ENCODE results near the gene PROS1. TPM values are rescaled to one million over a fixed set of nuclear protein-coding genes. Genes with fewer than 3 reads are reported as not detected.

PROS1 gene
- total RNA-seq, 1 donor from 2014 or later, result 12.0 TPM

DNA sequence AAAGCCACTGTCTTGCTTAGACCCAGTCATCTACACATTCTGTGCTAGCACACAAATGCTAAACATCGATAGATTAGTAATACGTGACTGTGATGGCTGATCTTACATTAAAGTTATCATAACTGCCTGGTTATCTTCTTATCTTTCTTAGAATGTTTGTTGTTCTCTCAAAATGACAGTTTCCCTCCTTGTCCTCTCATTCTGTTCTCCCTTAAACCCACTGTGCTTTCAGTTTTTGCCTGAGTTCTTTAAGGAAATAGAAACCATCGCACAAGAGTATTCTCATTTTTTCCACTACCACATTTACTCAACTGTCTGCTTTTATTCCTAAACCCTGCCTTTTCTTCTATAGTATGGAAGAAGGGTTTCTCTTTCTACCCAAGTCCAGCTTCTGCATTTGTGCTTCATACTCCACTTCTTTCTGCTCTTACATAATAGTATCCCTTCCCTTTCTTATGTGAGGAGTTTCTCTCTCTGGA, 37.6 kb upstream of the PROS1 start:
- H3K4me1 Mint-ChIP-seq, result no peaks in the 10 kb centered on the region
- H3K27me3 Mint-ChIP-seq (ENCODE audit: low read depth), result no peaks in the 10 kb centered on the region
- DNase-seq (ENCODE audit: low read depth, low spot score), result no peak
- TF ChIP-seq, protein P1, sequence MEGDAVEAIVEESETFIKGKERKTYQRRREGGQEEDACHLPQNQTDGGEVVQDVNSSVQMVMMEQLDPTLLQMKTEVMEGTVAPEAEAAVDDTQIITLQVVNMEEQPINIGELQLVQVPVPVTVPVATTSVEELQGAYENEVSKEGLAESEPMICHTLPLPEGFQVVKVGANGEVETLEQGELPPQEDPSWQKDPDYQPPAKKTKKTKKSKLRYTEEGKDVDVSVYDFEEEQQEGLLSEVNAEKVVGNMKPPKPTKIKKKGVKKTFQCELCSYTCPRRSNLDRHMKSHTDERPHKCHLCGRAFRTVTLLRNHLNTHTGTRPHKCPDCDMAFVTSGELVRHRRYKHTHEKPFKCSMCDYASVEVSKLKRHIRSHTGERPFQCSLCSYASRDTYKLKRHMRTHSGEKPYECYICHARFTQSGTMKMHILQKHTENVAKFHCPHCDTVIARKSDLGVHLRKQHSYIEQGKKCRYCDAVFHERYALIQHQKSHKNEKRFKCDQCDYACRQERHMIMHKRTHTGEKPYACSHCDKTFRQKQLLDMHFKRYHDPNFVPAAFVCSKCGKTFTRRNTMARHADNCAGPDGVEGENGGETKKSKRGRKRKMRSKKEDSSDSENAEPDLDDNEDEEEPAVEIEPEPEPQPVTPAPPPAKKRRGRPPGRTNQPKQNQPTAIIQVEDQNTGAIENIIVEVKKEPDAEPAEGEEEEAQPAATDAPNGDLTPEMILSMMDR (conservative IDR thresholded peaks at IDR 0.05), result no peak
- no peak overlapping the region for H3K4me3 Mint-ChIP-seq
- H3K9me3 Mint-ChIP-seq, result no peaks in the 10 kb centered on the region
- peaks cover 7% of the 10 kb centered on the region for H3K36me3 Mint-ChIP-seq (ENCODE audit: low read depth)
- H3K27ac Mint-ChIP-seq (ENCODE audit: unreplicated experiment), result no peak overlapping the region

DNA sequence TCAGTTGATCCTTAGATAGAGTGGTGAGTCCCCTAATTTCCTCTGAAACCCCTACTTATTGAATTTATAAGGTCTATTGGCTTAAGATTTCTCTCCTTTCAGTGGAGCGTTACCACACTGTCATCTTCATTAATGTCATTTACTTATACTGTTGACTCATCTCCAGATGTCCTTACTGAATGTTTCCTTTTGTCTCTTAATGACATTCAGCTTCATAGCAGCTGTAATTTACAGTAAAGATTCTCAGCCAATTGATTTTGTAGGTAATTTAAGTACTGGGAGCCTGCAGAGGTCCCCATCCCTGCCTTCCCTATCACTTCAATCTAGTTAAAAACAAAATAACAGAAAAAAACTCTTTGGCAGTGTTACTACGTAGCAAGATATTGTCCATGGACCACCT, 35.9 kb upstream of the PROS1 start:
- TF ChIP-seq, protein P1 (conservative IDR thresholded peaks at IDR 0.05), result no peak
- no peak overlapping the region for H3K27ac Mint-ChIP-seq (ENCODE audit: unreplicated experiment)
- no peaks in the 10 kb centered on the region for H3K4me1 Mint-ChIP-seq
- H3K27me3 Mint-ChIP-seq (ENCODE audit: low read depth), result no peaks in the 10 kb centered on the region
- DNase-seq (ENCODE audit: low read depth, low spot score), result no peak
- H3K4me3 Mint-ChIP-seq, result no peak overlapping the region
- H3K36me3 Mint-ChIP-seq (ENCODE audit: low read depth), result peaks cover 7% of the 10 kb centered on the region
- no peaks in the 10 kb centered on the region for H3K9me3 Mint-ChIP-seq

DNA sequence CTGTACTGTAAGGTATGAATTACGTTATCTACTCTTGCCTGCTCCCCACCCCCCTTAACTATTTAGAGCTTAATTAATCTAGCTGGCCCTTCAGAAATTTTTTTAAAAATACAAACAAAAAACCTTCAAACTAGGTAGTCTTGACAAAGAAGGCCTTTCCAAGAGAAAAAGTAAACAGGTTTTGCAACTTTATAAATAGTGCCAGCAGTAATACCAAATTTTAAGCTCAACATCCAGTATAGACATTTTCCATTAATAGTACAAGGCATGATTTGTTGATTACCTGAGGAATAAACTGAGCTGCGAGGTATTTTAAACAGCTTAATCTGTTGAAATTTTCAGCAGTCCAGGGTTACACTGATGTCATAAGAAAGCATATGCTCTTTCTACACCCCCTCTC, 34.6 kb upstream of the PROS1 start:
- Mint-ChIP-seq H3K9me3 (no peaks in the 10 kb centered on the region), H3K27me3 (ENCODE audit: low read depth) (no peaks in the 10 kb centered on the region), H3K4me1 (peaks cover 4% of the 10 kb centered on the region), H3K4me3 (no peak overlapping the region), H3K36me3 (ENCODE audit: low read depth) (peaks cover 7% of the 10 kb centered on the region), H3K27ac (ENCODE audit: unreplicated experiment) (no peak overlapping the region)
- TF ChIP-seq, protein P1 (conservative IDR thresholded peaks at IDR 0.05), result no peak
- no peak for DNase-seq (ENCODE audit: low read depth, low spot score)

DNA sequence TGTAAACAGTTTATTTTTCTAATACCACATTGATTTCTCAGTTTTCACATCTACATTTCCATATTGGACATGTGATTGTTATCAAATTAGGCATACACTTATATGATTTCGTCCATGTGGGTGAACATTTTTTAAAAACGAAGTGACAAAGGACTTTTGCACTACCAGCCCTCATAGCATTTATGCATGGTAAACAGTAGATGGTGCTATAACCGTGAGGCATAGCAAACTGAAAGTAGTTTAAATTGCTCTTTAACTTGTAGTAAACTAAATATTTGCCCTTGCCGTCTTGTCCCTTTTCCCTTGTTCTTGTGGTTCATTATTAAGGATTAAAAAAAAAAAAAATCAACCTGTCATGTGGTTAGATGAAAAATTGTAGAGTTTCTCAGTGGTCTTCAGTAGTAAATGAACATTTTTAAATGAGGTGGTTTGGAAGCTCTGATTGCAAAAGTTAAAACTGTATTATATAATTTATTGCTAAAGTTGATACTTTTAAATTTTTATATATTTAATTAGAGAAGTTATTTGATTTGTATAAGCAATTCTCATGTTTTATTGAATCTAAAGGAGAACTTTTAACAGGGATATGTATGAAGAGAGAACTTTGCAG, 30.7 kb upstream of the PROS1 start:
- DNase-seq (ENCODE audit: low read depth, low spot score), result no peak
- H3K4me1 Mint-ChIP-seq, result peaks cover 8% of the 10 kb centered on the region
- no peak overlapping the region for H3K4me3 Mint-ChIP-seq
- H3K36me3 Mint-ChIP-seq (ENCODE audit: low read depth), result peaks cover 11% of the 10 kb centered on the region
- H3K27me3 Mint-ChIP-seq (ENCODE audit: low read depth), result no peaks in the 10 kb centered on the region
- TF ChIP-seq, protein P1 (conservative IDR thresholded peaks at IDR 0.05), result peak; percentile 80
- no peaks in the 10 kb centered on the region for H3K9me3 Mint-ChIP-seq
- no peak overlapping the region for H3K27ac Mint-ChIP-seq (ENCODE audit: unreplicated experiment)

DNA sequence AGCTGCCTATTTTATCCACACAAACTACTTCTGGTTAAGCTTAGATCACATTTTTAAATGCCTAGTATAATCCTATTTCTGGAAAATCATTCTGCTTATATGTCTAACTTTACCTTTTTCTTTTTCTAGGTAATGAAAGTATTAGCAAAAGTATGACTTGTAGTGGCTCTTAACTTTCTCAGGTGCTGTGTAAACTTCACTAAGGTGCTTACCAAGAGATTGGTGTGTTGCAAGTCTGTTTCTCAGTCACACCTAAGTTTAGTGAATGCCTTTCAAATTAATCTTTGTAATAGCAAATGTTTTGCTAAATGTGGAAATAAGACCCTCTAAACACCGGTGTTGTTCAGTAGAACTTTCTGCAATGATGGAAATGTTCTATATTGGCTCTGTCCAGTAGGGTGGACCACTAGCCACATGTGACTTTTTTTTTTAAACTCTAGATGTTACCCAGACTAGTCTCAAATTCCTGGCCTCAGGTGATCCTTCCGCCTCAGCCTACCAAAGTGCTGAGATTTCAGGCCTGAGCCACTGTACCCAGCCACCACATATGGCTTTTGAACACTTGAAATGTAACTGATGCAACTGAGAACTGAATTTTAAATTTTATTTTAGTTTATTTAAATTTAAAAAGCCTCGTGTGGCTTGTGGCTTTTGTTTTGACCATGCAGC, 28.3 kb upstream of the PROS1 start:
- peaks cover 9% of the 10 kb centered on the region for H3K4me1 Mint-ChIP-seq
- H3K27ac Mint-ChIP-seq (ENCODE audit: unreplicated experiment), result no peak overlapping the region
- H3K27me3 Mint-ChIP-seq (ENCODE audit: low read depth), result no peaks in the 10 kb centered on the region
- TF ChIP-seq, protein P1 (conservative IDR thresholded peaks at IDR 0.05), result no peak
- H3K4me3 Mint-ChIP-seq, result no peak overlapping the region
- peaks cover 15% of the 10 kb centered on the region for H3K36me3 Mint-ChIP-seq (ENCODE audit: low read depth)
- DNase-seq (ENCODE audit: low read depth, low spot score), result no peak
- no peaks in the 10 kb centered on the region for H3K9me3 Mint-ChIP-seq
